ENCODE data around the gene CDON. TPM values are rescaled to one million over a fixed set of nuclear protein-coding genes. Genes with fewer than 3 reads are reported as not detected.

The CDON gene
- polyA plus RNA-seq, 1 of the 3 experiments (the other 2 are of a cell fraction), result 3.7 TPM

DNA sequence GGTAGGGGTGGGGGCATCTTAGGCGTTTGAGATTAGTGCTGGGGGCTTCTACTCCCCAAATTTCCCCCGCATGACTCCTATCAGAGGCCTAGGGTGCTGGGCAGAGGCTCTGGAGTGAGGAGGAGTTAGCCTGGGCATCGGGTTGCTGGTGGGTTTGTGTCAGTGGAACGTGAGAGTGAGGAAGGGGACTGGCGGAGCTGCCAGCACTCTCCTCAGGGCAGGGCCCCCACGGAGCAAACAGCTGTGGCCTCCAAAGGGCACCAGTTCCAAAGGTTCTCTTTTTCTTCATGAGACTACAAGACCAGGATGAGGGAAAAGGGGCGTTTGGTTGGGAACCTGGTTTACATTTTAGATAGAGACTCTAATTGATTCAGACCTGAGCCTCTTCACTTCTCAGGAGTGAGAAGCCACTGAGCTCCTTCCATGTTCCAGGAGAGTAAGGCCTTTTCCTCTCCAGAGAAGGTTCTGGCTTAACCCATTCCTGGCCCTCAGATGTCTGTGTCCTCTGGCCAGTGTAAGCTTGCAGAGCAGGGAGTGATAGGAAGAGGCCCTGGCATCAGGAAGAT is 35.6 kb upstream of the CDON start:
- Histone ChIP-seq H3K27me3 (ENCODE audit: insufficient read depth) (no peaks in the 10 kb centered on the region; the same call in 1 of the 2 replicates), H3K9me3 (no peaks in the 10 kb centered on the region), H3K27ac (ENCODE audit: low read depth in 2 of 2, low read length in 1 of 2) (no peak overlapping the region; a peak in 1 of 4 replicates), H3K36me3 (replicated peaks in 1 of 2; ENCODE audit: control insufficient read depth in 1 of 2, insufficient read depth in 2 of 2, low read length in 1 of 2) (no peaks in the 10 kb centered on the region), H3K9ac (no peak overlapping the region), H3K9me2 (no peaks in the 10 kb centered on the region), H3K4me3 (ENCODE audit: low read depth in 2 of 2, low read length in 1 of 2) (no peak overlapping the region), H2AFZ (ENCODE audit: low read depth) (no peak overlapping the region), H3K4me1 (ENCODE audit: control insufficient read depth in 1 of 2, insufficient read depth in 2 of 2, low read depth in 1 of 2, low read length in 1 of 2) (peaks cover 6 to 41% of the 10 kb centered on the region in 2 experiments; a peak in 3 of 4 replicates), H3K79me2 (ENCODE audit: insufficient read depth) (no peaks in the 10 kb centered on the region), H3K4me2 (no peak overlapping the region), H3F3A (replicated peaks; ENCODE audit: insufficient read depth) (no peaks in the 10 kb centered on the region), H4K20me1 (ENCODE audit: insufficient read depth) (no peaks in the 10 kb centered on the region)
- ChIA-PET POLR2A (interaction anchor here (0.7 to 1.0 kb wide), 2 partner anchors 14 to 15 kb away, joined by 4 read pairs; no protein-coding TSS in a partner anchor), CTCF (interaction anchor here (1.0 to 3.5 kb wide), 5 partner anchors 12 to 37 kb away, joined by 3 to 16 read pairs (median 6); no protein-coding TSS in a partner anchor)
- 35% methylated on average over 4 of the region's 7 CpGs for WGBS (ENCODE audit: low lambda C conversion rate)
- no peak for TF ChIP-seq JUND (IDR thresholded peaks at IDR 0.05)
- TF ChIP-seq MXI1 (IDR thresholded peaks at IDR 0.05; ENCODE audit: low read depth, low read length), result no peak
- no peak for TF ChIP-seq TAF1 (IDR thresholded peaks at IDR 0.05; ENCODE audit: borderline replicate concordance, low read depth, low read length)
- TF ChIP-seq CTCF (IDR thresholded peaks at IDR 0.05), result no peak
- TF ChIP-seq NFIC (IDR thresholded peaks at IDR 0.05; ENCODE audit: borderline replicate concordance), result no peak
- TF ChIP-seq FOXJ3 (CRISPR knock-in tag; IDR thresholded peaks at IDR 0.05), result no peak
- TF ChIP-seq SMC3 (IDR thresholded peaks at IDR 0.05; ENCODE audit: low read depth, low read length), result no peak
- TF ChIP-seq EZH2phosphoT487 (IDR thresholded peaks at IDR 0.05; ENCODE audit: borderline replicate concordance, low read depth), result no peak
- TF ChIP-seq ZBTB33 (IDR thresholded peaks at IDR 0.05; ENCODE audit: borderline replicate concordance, low read depth), result no peak
- TF ChIP-seq RFX5 (IDR thresholded peaks at IDR 0.05; ENCODE audit: low read length), result no peak
- TF ChIP-seq GABPA (IDR thresholded peaks at IDR 0.05; ENCODE audit: low read depth), result no peak
- TF ChIP-seq, protein P1, sequence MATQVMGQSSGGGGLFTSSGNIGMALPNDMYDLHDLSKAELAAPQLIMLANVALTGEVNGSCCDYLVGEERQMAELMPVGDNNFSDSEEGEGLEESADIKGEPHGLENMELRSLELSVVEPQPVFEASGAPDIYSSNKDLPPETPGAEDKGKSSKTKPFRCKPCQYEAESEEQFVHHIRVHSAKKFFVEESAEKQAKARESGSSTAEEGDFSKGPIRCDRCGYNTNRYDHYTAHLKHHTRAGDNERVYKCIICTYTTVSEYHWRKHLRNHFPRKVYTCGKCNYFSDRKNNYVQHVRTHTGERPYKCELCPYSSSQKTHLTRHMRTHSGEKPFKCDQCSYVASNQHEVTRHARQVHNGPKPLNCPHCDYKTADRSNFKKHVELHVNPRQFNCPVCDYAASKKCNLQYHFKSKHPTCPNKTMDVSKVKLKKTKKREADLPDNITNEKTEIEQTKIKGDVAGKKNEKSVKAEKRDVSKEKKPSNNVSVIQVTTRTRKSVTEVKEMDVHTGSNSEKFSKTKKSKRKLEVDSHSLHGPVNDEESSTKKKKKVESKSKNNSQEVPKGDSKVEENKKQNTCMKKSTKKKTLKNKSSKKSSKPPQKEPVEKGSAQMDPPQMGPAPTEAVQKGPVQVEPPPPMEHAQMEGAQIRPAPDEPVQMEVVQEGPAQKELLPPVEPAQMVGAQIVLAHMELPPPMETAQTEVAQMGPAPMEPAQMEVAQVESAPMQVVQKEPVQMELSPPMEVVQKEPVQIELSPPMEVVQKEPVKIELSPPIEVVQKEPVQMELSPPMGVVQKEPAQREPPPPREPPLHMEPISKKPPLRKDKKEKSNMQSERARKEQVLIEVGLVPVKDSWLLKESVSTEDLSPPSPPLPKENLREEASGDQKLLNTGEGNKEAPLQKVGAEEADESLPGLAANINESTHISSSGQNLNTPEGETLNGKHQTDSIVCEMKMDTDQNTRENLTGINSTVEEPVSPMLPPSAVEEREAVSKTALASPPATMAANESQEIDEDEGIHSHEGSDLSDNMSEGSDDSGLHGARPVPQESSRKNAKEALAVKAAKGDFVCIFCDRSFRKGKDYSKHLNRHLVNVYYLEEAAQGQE (IDR thresholded peaks at IDR 0.05; ENCODE audit: low read depth, low read length), result no peak
- TF ChIP-seq SIN3A (IDR thresholded peaks at IDR 0.05; ENCODE audit: borderline replicate concordance, low read depth, low read length), result no peak
- TF ChIP-seq MEF2A (IDR thresholded peaks at IDR 0.05; ENCODE audit: borderline replicate concordance, low read depth), result no peak
- TF ChIP-seq YY1 (IDR thresholded peaks at IDR 0.05; ENCODE audit: low read depth), result no peak
- no peak for TF ChIP-seq ELF1 (IDR thresholded peaks at IDR 0.05)
- TF ChIP-seq GATA2 (CRISPR knock-in tag; IDR thresholded peaks at IDR 0.05), result no peak
- no peak for DNase-seq
